Astrocyte of the hippocampus (primary cell): ENCODE data around the gene STAT5B.
"Not testable (repeated sequence)": the region's sequence is repeated elsewhere in the genome, so short reads cannot be mapped to it uniquely, and the experiment has no call there.

Experiments
- DNase-seq: peaks from one replicate; pipeline ENCODE4 v3.0.0; 2011; ENCODE audit warnings: low read depth, low spot score

The STAT5B gene

DNA sequence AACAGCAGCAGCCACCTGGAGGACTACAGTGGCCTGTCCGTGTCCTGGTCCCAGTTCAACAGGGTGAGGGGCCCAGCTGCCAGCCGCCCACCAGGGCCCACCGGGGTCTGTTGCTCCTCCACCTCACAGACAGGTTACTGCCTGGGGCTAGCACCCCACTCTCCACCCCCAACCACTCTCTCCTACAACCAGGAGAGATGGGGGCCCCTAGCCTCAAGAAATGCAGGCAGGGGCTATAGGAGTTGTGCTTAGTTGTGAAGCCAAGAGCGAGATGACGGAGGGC is 30.1 kb upstream of the STAT5B start:
- no peak for DNase-seq

DNA sequence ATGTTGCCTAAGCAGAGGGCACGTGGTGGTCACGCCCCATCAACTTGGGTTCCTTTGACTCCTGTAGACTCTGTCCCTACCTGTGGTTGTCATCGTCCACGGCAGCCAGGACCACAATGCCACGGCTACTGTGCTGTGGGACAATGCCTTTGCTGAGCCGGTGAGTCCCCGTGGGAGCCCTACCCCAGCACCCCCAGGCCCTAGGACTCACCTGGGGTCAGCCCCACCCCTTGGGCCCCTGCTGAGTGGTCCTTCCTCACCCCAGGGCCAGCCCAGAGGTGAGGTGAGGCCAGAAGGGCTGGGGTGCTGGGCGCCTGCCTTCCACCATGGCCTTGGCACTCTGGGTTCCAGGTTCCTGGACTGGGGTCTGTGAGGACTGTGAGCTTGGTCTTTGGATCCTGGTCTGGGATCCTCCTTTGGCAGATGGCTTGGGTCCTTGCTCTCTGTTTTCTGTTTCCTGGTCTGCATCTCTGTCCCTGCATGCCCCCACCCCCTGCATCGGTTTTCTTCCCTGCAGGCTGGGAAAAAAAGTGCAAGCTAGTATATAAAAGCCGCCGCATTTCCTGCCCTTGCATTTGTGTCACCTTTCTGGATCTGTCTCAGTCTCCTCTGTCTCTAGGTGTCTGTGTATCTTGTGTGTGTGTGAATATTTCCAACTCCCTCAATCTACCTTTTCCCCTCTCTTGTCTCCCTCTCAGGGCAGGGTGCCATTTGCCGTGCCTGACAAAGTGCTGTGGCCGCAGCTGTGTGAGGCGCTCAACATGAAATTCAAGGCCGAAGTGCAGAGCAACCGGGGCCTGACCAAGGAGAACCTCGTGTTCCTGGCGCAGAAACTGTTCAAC is 29.6 kb upstream of the STAT5B start:
- no peak for DNase-seq

DNA sequence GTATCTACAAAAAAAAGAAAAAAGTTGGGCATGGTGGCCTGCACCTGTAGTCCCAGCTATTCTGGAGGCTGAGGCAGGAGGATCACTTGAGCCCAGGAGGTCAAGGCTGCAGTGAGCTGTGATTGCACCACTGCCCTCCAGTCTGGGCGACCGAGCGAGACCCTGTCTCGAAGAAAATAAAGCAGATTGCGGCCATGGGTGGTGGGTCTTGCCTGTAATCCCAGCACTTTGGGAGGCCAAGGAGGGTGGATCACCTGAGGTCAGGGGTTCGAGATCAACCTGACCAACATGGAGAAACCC is 28.8 kb upstream of the STAT5B start:
- DNase-seq: not testable (repeated sequence)

DNA sequence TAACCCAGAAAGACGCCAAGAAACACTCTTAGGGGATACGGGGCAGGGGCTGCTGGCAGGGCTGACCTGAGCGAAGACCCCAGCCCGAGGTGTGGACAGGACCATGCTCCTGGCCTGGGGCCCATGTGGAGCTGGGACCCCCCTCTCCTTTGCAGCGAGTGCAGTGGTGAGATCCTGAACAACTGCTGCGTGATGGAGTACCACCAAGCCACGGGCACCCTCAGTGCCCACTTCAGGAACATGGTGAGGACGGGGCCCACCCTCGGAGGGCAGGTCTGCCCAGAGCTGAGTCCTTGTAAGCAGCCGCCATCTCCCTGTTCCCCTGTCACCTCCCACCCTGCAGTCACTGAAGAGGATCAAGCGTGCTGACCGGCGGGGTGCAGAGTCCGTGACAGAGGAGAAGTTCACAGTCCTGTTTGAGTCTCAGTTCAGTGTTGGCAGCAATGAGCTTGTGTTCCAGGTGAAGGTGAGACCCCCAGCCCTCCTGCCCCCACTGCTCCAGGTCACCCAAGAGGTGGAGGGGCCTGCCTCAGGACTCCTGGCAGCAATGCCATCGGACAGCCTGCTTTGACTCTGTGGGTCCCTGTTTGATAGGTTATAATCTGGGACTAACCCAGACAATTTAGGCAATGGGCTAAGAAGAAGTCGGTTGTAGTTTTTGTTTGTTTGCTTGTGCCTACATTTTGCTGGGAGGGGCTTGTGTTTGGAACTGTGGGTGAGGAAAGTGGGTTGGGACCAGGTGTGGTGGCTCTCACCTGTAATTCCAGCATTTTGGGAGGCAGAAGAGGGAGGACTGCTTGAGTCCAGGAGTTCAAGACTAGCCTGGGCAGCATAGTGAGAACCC is 28.2 kb upstream of the STAT5B start:
- no peak for DNase-seq

DNA sequence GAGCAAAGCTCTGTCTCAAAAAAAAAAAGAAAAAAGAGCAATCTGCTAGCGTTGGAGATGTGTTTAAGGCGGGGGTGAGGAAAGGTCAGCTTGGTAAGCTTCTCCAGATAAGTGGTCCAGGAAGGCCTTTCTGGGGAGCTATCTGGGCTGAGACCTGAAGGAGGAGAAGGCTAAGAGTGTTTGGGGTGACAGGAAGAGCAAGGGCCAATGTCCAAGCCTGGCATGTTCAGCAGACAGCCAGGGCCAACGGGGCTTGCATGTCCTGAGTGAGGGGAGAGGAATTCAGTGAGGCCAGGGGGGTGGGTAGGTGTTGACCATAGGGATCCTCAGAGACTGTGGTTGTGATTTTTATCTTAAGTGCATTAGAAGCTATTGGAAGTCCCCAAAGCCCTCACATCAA is 27.5 kb upstream of the STAT5B start:
- DNase-seq: no peak

DNA sequence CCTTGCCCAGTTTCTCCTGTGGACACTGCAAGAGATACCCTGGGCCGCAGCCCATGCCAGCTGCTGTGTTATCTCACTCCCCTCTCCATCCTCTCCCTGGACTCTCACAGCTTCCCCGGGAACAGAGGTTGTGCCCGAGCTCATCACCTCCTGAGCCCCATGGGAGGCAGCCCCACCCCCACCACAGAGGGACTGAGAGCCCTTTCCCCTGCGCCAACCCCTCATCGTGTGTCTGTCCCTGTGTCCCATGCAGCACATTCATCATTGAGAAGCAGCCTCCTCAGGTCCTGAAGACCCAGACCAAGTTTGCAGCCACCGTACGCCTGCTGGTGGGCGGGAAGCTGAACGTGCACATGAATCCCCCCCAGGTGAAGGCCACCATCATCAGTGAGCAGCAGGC is 24.8 kb upstream of the STAT5B start:
- no peak for DNase-seq

DNA sequence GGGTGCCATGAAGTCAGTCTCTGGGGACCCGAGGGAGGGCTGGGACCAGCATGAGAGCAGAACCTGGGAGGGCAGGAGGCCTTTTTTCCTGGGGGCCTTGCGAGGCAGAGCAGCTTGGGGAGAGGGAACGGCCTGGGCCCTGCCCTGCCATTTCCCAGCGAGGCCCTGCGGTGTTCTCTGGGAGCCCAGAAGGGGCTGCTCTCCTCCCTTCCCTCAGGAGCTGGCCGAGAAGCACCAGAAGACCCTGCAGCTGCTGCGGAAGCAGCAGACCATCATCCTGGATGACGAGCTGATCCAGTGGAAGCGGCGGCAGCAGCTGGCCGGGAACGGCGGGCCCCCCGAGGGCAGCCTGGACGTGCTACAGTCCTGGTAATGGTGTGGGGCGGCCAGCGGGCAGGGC is 23.7 kb upstream of the STAT5B start:
- DNase-seq: not testable (repeated sequence)

DNA sequence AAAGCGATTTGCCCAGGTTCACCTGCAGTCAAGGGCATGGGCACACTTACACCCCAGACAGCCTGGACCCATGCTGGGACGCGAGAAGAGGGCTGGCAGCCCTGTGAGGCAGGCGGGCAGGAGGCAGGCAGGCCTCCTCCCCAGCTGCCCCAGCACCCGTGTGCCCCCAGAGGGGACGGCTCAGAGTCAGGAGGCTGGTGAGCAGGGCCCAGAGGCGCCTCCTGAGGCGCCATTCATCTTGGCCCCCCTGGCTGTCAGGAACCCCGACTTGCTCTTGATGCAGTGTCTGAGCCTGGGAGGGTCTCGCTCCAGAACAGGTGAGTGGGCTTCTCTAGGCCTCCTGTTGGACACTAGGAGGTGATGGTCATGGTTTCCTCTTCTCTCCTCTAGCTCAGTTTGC is 23.2 kb upstream of the STAT5B start:
- not testable (repeated sequence) for DNase-seq

DNA sequence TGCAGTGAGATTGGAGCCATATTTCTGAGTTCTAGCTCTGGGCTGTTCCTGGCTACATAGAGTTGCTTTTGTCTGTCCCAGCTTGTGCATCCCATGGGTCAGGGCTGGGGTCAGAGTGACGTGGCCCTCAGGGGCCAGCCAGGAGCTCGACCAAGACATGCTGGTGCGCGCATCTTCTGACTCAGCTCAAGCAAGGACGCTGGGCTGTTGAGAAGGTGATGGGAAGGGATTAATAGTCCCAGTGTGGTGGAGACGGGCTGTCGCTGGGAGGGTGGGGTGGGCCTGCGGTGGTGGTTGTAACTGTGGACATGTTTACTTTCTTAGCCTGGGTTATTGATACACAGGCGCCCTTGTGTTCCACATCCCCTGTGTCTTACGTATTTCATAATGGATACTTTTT is 21.6 kb upstream of the STAT5B start:
- DNase-seq: not testable (repeated sequence)

DNA sequence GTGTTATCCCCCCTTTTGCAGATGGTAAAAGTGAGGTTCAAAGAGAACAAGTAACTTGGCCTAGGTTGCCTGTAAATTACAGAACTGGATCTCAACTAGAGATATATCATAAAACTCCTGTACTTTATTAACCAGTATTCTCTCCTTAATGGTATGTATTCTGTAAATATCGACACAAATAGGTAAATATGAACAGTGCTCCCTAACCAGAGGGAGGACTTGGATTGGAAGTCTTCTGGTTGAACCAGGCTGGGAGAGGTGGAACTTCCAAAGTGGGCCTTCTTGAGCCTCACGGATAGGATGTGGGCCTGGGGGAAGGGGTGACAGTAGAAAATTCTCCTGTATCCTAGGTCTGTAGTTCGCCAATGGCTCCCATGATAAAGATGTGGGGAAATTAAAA is 19.8 kb upstream of the STAT5B start:
- no peak for DNase-seq

DNA sequence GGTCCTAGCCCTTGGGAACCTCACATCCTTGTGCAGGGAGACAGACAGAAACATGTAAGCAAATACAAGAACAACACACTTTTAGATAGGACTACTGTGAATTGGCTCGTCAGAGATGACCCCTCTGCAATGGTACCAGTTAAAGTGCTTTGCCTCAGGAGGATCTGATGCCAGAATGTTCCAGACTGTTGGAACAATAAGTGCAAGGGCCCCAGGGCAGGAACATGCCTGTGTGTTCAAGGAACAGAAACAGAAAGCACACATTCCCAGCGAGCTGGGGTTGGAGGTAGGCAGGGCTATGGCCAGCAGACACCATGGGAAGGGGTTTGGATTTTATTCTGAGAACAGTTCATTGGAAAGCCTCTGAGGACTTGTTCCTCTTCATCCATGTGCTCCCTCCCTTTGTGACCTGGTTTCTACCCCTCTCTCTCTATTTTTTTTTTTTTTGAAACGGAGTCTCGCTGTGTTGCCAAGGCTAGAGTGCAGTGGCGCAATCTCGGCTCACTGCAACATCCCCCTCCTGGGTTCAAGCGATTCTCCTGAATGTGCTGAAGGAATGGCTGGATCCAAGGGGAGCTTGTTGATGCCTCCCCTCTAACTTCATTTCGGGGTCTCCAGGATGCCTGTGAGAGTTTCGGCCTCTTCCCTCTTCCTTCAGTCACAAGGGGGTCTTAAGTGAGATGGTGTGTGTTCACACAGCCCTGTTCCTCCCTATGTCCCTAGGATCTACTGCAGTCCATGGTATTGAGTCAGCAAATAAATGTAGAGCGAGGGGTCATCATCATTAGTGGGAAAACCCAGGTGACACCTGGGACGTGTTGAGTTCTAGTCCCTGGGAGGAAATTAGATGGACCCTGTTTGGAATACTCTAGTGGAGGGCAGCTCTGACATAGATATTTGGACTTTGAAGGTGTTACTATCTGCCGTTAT is 18.5 kb upstream of the STAT5B start:
- DNase-seq: no peak

DNA sequence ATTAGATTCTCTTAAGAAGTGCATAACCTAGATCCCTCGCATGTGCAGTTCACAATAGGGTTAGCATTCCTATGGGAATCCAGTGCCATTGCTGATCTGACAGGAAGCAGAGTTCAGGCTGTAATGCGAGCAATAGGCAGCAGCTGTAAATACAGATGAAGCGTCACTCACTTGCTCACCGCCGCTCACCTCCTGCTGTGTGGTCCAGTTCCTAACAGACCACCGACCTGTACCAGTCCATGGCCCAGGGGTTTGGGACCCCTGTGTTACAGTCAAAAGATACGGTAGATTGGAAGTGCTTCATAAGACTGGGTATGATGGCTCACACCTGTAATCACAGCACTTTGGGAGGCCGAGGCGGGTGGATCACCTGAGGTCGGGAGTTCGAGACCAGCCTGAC is 14.9 kb upstream of the STAT5B start:
- no peak for DNase-seq

DNA sequence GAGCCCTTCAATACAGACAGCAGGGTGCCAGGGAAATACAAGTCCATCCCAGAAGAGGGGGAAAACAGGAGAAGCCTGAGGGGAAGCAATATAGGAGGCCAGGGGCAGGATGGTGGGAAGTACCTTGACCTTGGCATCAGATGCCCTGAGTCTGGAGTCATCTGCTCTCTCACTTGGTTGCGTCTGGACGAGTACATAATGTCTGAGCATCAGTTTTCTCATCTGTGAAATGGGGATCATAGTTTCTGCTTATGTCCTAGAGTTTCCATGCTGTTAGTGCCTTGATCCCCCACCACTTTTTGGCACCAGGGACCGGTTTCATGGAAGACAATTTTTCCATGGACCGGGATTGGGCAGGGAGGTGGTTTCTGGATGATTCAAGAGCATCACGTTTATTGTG is 14.4 kb upstream of the STAT5B start:
- no peak for DNase-seq

DNA sequence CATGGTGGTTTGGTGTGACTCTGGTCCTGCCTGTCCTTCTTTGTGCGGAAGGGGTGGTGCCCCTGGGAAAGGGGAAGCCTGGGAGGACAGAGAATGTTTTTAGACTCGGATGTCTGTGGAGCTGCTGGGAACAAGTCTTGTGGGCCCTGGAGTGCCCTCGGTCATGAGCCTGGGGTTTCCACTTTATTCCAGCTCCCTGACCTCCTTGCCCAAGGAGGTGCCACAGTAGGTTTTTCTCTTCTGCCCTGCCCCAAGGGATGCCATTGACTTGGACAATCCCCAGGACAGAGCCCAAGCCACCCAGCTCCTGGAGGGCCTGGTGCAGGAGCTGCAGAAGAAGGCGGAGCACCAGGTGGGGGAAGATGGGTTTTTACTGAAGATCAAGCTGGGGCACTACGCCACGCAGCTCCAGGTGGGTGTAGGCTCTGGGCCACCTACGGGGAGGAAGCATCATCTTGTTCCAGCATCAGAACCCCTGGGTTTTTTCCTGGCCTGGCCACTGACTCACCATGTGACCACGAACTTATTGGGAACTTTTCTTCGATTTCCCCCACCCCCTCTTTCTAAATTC is 13.5 kb upstream of the STAT5B start:
- DNase-seq: no peak

DNA sequence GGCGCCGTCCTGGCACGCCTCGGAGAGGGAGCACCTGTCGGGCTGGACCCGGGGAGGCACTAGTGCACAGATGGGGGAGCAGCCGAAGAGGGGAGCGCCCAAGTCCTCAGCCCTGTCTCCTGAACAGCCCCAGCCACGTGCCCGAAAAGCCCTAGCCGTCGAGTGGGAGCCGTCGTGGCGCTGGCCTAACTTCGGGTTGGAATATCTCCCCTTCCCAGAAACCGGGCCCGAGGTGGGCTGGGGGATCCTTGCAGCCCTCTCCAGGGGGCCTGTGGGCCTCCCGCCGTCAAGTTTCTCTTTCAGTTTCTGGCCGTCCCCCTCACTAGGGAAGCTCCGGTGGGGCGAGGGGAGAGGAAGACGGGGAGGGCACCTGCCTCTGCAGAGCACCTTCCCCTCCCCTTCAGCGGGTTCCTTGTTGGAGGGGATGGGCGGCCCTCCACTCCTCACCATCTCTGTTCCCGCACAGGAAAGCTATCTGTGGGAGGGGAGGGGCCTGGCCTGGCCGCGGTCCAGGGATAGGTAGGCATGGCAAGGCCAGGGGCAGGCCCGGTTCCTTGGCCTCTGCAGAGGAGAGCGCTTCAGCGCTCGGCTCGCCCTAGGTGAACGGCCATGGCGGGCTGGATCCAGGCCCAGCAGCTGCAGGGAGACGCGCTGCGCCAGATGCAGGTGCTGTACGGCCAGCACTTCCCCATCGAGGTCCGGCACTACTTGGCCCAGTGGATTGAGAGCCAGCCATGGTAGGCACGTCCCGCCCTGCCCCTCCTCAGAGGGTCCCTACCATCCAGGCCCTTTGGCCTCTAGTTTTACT is 12.8 kb upstream of the STAT5B start:
- no peak for DNase-seq

DNA sequence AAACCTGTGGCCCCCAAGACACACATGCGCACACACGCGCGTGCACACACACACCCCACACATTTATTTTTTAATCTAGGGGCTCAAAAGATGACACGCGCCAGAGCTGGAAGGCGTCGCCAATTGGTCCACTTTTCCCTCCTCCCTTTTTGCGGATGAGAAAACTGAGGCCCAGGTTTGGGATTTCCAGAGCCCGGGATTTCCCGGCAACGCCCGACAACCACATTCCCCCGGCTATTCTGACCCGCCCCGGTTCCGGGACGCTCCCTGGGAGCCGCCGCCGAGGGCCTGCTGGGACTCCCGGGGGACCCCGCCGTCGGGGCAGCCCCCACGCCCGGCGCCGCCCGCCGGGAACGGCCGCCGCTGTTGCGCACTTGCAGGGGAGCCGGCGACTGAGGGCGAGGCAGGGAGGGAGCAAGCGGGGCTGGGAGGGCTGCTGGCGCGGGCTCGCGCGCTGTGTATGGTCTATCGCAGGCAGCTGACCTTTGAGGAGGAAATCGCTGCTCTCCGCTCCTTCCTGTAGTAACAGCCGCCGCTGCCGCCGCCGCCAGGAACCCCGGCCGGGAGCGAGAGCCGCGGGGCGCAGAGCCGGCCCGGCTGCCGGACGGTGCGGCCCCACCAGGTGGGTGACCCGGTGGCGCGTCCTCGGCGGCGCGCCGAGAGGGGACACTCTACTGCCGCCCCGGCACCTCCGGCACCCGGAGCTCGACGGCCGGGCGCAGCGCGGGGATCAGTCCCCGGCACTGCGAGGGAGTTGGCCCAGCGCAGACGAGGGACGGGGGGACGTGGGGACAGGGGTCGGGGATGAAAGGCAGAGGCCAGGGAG is 12.0 kb upstream of the STAT5B start, which contains the start of gene STAT5A:
Gene STAT5A, plus strand, starts transcription at position 522 of the 826 bp plus-strand sequence. CDS start 914 bp downstream, outside the sequence.
- DNase-seq: peak; percentile 89

DNA sequence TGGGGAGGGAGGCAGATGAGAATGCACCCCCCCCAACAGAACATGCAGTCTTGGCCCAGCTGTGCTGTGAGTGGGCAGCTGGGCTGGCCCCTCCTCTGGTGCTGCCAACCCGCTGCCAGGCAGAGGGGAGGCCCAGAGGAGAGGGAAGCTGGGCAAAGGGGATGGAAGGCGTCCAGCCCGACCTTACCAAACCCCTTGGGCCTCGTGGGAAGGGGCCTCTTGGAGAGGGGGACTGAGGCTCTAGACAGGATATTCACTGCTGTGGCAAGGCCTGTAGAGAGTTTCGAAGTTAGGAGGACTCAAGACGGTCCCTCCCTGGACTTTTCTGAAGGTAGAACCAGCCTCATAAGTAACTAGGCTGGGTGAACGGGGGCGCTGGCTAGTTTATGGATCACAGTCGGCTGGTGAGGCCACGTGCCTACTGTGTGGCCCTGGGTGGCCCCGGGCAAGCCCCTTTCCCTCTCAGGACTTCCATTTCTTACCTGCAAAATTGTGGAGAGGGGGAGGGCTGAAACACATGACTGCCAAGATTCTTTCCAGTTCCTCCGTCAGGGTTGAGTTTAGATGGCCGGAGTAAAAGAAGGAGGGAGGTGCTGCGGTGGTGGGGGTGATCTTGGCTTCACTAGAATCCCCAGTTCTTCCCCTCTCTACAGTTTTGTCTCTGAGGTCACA is 11.2 kb upstream of the STAT5B start:
- DNase-seq: no peak

DNA sequence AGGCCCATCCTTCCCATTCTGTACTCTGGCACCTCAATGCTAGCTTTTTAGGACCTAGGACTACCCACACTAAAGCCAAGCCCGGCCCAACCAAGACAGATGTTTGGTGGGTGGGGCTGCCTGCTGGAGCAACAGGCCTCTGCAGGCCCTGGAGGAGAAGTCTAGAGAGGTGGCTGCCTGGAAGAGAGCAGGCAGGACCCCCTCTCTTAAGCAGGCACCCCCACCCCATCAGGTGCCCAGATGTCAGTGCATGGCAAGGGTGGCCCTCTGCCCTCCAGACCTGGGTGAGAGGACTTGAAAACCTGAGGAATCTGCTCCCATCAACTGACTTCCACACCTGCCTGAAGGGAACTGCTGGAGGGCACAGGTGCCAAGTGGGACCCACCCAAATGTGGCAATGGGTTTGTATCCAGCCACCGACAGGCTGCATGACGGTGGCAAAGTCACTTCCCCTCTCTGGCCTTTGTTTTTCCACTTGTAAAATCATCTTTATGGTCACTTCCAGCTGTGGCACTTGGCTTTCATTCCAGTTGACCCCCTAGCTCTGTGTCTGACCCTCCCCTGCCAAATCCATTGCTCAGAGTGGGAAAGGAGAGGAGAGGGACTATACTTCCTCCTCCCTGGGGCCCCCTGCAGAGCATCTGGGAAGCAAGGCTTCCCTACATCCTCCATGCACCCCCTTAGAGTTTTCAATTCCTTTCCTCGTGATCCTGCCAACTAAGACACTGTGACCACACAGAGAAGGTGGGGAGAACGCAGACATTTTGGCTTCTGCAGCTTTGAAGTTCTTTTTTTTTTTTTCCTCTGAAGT is 10.4 kb upstream of the STAT5B start:
- no peak for DNase-seq
